HAP-1 (cell line): Measurements from ENCODE around the gene CCNE1.
"Not testable (repeated sequence)": the region's sequence is repeated elsewhere in the genome, so short reads cannot be mapped to it uniquely, and the experiment has no call there.

ENCODE experiments used
- DNase-seq, 2 experiments: peaks; one replicate each; pipeline ENCODE4 v3.0.0-alpha.2; 2016 to 2020; ENCODE audit warnings: low spot score in 2 of 2
- H3K27me3 ChIP-seq: fragments of 250-450 bp; sonication (Bioruptor Pico); 2 replicates; pipeline ENCODE4 v1.5.1; 2020; ENCODE audit warnings: low read depth, mild to moderate bottlenecking, moderate library complexity
- H3K36me3 ChIP-seq: fragments of 250-450 bp; sonication (Bioruptor Pico); replicated peaks from 2 replicates; pipeline ENCODE4 v1.5.1; 2020; ENCODE audit warnings: mild to moderate bottlenecking
- H3K4me1 ChIP-seq: fragments of 250-450 bp; sonication (Bioruptor Pico); 2 replicates; pipeline ENCODE4 v1.5.1; 2020; ENCODE audit warnings: mild to moderate bottlenecking
- H3K4me3 ChIP-seq: fragments of 250-450 bp; sonication (Bioruptor Pico); 2 replicates; pipeline ENCODE4 v1.5.1; 2020; ENCODE audit warnings: mild to moderate bottlenecking, moderate library complexity
- H3K9me3 ChIP-seq: fragments of 250-450 bp; sonication (Bioruptor Pico); 2 replicates; pipeline ENCODE4 v1.5.1; 2020; ENCODE audit warnings: mild to moderate bottlenecking, moderate library complexity
- in situ Hi-C: fragments of 300-500 bp; cut with MboI; formaldehyde crosslinking; loops from 3 replicates; pipeline ENCODE4 v1.14.3; 2020; ENCODE audit warnings: low sequenced_read_pairs, inconsistent platforms, mixed read lengths

Gene CCNE1

GRCh38 chr19:29798774-29799497 lies 12.9 kb upstream of the CCNE1 start:
- Histone ChIP-seq H3K9me3 (no peaks in the 10 kb centered on the region), H3K4me3 (no peak overlapping the region), H3K4me1 (no peaks in the 10 kb centered on the region), H3K36me3 (no peaks in the 10 kb centered on the region), H3K27me3 (no peaks in the 10 kb centered on the region)
- no peak for DNase-seq
- in situ Hi-C loops, result no loop called here

GRCh38 chr19:29800100-29800825 lies 11.5 kb upstream of the CCNE1 start:
- H3K36me3 ChIP-seq, result no peaks in the 10 kb centered on the region
- DNase-seq, result no peak
- H3K27me3 ChIP-seq, result no peaks in the 10 kb centered on the region
- H3K4me3 ChIP-seq, result no peak overlapping the region
- no peaks in the 10 kb centered on the region for H3K4me1 ChIP-seq
- H3K9me3 ChIP-seq, result no peaks in the 10 kb centered on the region
- in situ Hi-C loops, result no loop called here

GRCh38 chr19:29803951-29804350 lies 7.8 kb upstream of the CCNE1 start:
- H3K36me3 ChIP-seq, H3K4me3 ChIP-seq, H3K27me3 ChIP-seq, DNase-seq, H3K9me3 ChIP-seq, H3K4me1 ChIP-seq, in situ Hi-C loops: not testable (repeated sequence)

- in situ Hi-C loops, result no loop called here
- no peaks in the 10 kb centered on the region for H3K4me1 ChIP-seq
- DNase-seq, result no peak
These were observed 7.3 kb upstream of the CCNE1 start for GRCh38 chr19:29804493-29804892.

GRCh38 chr19:29805031-29805965 lies 6.5 kb upstream of the CCNE1 start:
- Histone ChIP-seq H3K36me3 (no peaks in the 10 kb centered on the region), H3K27me3 (no peaks in the 10 kb centered on the region), H3K4me3 (no peak overlapping the region), H3K4me1 (no peaks in the 10 kb centered on the region), H3K9me3 (no peaks in the 10 kb centered on the region)
- DNase-seq, result no peak
- in situ Hi-C loops, result no loop called here

More at GRCh38 chr19:29804493-29804892, 7.3 kb upstream of the CCNE1 start:
- Histone ChIP-seq H3K36me3 (no peaks in the 10 kb centered on the region), H3K4me3 (no peak overlapping the region), H3K27me3 (no peaks in the 10 kb centered on the region), H3K9me3 (no peaks in the 10 kb centered on the region)

- Histone ChIP-seq H3K4me3 (no peak overlapping the region), H3K9me3 (no peaks in the 10 kb centered on the region), H3K36me3 (no peaks in the 10 kb centered on the region), H3K4me1 (peaks cover 5% of the 10 kb centered on the region), H3K27me3 (no peaks in the 10 kb centered on the region)
- in situ Hi-C loops, result no loop called here
- peak in 1 of 2 experiments; percentile 61 for DNase-seq
These were observed 5.5 kb upstream of the CCNE1 start for GRCh38 chr19:29806098-29806866.

- no peak for DNase-seq
- Histone ChIP-seq H3K9me3 (no peaks in the 10 kb centered on the region), H3K27me3 (no peaks in the 10 kb centered on the region), H3K4me1 (peaks cover 5% of the 10 kb centered on the region), H3K4me3 (no peak overlapping the region), H3K36me3 (no peaks in the 10 kb centered on the region)
- in situ Hi-C loops, result no loop called here
These were observed 4.6 kb upstream of the CCNE1 start for GRCh38 chr19:29807178-29807577.

- H3K9me3 ChIP-seq, result no peaks in the 10 kb centered on the region
- no peak for DNase-seq
- H3K4me3 ChIP-seq, result no peak overlapping the region
- H3K36me3 ChIP-seq, result no peaks in the 10 kb centered on the region
- no peaks in the 10 kb centered on the region for H3K27me3 ChIP-seq
- peaks cover 8% of the 10 kb centered on the region for H3K4me1 ChIP-seq
- in situ Hi-C loops, result no loop called here
These were observed 3.9 kb upstream of the CCNE1 start for GRCh38 chr19:29807870-29808405.

- H3K36me3 ChIP-seq, result peaks cover 4% of the 10 kb centered on the region; the same call in 1 of the 2 replicates
- no peak for DNase-seq
- H3K9me3 ChIP-seq, result no peaks in the 10 kb centered on the region
- in situ Hi-C loops, result no loop called here
- no peaks in the 10 kb centered on the region for H3K27me3 ChIP-seq
- peaks cover 11% of the 10 kb centered on the region for H3K4me1 ChIP-seq
- no peak overlapping the region for H3K4me3 ChIP-seq
These were observed 1.8 kb upstream of the CCNE1 start for GRCh38 chr19:29809795-29810503.

GRCh38 chr19:29810504-29810871 lies 1.3 kb upstream of the CCNE1 start:
- H3K27me3 ChIP-seq, result no peaks in the 10 kb centered on the region
- H3K4me1 ChIP-seq, result peaks cover 11% of the 10 kb centered on the region
- H3K9me3 ChIP-seq, result no peaks in the 10 kb centered on the region
- peaks cover 7% of the 10 kb centered on the region; the same call in 1 of the 2 replicates for H3K36me3 ChIP-seq
- in situ Hi-C loops, result no loop called here
- H3K4me3 ChIP-seq, result peak overlapping the region; percentile 44; the same call in 1 of the 2 replicates
- DNase-seq, result peak in 1 of 2 experiments; percentile 42

GRCh38 chr19:29812080-29812880 lies 489 bp downstream of the CCNE1 start:
- Histone ChIP-seq H3K4me1 (peaks cover 11% of the 10 kb centered on the region), H3K9me3 (no peaks in the 10 kb centered on the region), H3K36me3 (peaks cover 12% of the 10 kb centered on the region), H3K27me3 (no peaks in the 10 kb centered on the region), H3K4me3 (peak overlapping the region; percentile 35)
- peak in 1 of 2 experiments; percentile 45 for DNase-seq
- in situ Hi-C loops, result no loop called here

GRCh38 chr19:29812881-29813275 lies 1.1 kb downstream of the CCNE1 start:
- H3K9me3 ChIP-seq, result no peaks in the 10 kb centered on the region
- peaks cover 11% of the 10 kb centered on the region for H3K4me1 ChIP-seq
- in situ Hi-C loops, result no loop called here
- DNase-seq, result no peak
- peak overlapping the region; percentile 35 for H3K4me3 ChIP-seq
- no peaks in the 10 kb centered on the region for H3K27me3 ChIP-seq
- peaks cover 13% of the 10 kb centered on the region for H3K36me3 ChIP-seq
